NCI-H524 treated with DMSO at 0.1 percent for 48 hours (cell line): ENCODE data around the gene ATG2A.

ENCODE experiments used
- DNase-seq: peaks from one replicate; lab custom pipeline; 2025; lab: John Stamatoyannopoulos, UW

Gene ATG2A

DNA sequence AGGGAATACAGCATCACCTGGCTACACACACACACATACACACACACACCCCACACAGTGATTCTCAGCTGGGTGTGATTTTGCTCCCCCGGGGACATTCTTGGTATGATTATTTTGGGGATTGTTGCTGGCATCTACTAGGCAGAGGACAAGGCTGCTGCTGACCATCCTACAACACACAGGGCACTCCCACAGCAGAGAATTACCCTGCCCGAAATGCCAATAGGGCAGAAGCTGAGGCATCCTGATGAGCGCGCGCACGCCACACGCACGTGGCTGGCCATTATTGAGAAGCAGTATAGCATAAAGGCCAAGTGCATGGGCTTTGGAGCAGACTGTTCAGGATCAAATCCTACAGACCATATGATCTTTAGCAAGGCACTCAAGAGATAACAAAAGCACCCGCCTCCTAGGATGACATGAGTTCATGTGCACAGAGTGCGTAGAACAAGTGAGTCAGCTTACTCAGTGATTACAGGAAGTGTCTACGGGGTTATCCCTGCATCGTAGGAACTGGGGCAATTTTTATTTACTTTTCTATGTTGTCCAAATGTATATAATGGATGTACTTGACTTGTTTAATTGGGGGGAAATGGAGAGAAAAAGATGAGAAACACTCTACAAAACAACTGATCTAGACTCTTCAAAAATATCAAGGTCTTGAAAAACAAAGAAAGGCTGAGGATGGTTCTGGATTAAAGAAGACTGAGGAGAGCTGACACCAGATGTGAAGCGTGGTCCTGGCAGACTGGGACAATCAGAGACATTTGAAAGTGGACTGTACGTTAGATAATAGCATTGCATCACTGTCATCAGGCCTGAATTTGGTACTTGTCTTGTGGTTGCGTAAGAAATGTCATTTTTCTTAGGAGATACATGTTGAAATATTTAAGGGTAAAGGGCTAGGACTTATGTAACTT lies 31.4 kb downstream of the ATG2A start:
- DNase-seq = no peak

DNA sequence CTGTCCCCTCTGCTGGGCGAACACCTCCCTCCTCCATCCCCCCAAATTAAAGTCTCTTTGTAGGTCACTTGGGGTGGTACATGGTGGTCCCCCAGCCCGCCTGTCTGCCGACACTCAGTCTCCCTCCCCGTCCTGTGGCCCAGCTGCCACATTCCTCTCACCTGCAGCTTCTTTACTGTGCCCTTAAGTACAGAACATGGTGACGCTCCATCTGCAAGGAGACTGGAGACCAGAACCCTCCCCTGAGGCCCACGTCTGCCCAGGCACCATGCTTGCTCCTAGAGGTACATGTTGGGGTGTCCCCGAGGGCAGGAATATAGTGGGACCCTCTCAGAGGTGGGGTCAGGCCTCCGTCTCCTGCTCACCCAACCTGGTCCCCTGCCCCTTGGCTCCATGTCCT lies 33.0 kb downstream of the ATG2A start:
- no peak for DNase-seq

DNA sequence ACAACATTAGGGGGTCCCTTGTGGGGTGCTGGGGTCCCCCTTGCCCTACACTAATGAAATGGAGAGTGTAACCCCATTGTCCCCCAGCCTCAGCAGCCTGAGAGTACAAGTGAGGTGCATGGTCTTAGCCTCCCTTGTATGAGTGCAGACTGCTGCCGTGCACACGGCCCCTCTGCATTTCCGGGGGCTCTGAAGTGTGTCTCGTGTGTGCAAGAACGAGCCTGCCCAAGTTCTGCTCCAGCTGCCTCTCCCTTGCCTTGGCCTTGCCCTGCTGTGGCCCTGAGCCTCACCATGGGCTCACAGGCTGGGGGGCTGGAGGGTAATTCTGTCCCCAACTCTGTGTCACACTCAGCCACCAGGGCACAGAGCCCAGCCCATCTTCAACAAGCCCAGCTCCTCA lies 33.4 kb downstream of the ATG2A start:
- DNase-seq = no peak

- DNase-seq = no peak
These were observed 34.8 kb downstream of the ATG2A start for GRCh38 chr11:64882243-64882642.

- DNase-seq = no peak
These were observed 35.5 kb downstream of the ATG2A start for GRCh38 chr11:64881476-64881875.

DNA sequence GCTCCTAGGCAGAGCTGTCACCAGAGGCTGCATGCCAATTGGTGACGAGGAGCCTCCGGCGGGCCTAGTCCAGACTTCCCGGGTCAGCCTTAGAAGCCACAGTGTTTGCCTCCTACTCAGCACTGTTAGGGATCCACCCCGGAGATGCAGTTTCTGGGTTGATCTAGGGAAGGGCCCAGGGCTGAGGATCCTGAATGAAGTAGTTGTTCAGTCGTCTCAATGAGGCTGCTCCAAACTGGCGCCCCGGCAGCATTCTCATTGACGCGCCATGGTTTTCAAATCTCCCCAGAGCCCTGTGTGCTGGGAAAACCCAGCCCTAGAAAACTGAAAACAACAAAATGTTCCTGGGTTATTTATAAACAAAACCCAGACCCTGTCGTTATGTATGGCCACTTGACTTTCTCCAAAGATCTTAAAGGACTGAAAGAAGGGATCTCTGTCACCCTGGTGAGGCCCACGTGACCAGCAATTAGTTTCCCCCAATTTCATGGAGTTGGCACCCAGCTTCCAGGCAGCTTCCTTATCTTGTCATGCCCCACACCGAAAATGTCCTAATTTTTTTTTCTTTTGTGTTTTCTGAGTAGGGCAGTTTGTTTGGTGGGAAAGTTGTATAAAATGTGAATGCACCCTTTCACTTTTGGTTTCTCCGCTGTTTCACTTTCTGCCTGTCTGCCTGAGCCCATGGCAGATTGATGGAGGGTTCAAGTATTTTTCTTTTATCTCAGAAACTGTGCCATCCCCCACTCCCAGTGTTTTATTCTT lies 36.6 kb downstream of the ATG2A start:
- no peak for DNase-seq

DNA sequence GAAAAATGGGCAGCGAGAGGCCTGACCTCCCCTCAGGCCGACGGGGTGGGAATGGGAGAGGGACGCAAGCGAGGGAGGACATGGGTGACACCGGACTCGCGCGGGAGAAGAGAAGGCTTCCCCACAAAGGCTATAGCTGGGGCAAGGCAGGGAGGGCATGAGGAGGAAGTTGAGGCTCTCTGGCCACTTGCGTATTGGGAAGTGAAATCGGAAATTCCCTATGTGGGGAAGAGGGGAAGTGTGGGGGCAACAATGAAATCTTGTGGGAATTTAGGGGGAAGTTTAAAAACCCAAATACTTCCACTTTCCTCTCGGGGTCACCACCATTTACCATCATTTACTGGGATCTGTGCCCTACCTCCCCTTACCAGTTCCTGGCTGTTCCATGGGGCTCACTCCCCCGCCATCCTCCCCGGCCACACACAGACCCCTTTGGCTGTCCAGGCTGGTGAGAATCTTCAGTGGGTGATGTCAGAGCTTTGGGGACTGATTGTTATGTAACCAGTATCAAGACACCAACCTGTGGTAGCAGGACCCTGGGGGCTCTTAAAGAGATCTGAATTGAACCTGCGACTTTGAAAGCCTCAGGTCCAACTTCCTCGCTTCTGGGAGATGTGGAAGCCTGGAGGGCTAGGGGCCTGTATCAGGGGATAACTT lies 37.6 kb downstream of the ATG2A start:
- DNase-seq = no peak

- DNase-seq = peak; percentile 69
These were observed 38.3 kb downstream of the ATG2A start, which contains the start of gene EHD1 for GRCh38 chr11:64878494-64879243. Gene EHD1, minus strand, starts transcription at chr11:64878621. Its CDS starts 157 bp downstream, at chr11:64878464.

DNA sequence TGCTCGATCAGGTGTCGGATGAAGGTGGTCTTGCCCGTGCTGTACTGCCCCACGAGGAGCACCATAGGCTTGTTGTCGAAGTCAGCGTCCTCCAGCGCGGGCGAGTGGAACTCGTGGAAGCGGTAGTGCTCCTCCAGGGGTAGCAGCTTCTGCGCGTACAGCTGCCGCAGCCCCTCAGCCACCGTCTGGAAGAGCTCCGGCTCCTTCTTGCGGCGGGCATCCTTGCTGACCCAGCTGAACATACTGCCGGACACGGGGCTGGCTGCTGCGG lies 38.9 kb downstream of the ATG2A start:
- DNase-seq = no peak

- DNase-seq = no peak
These were observed 39.4 kb downstream of the ATG2A start for GRCh38 chr11:64877390-64878222.

GRCh38 chr11:64876835-64877341 lies 40.1 kb downstream of the ATG2A start:
- DNase-seq = no peak

DNA sequence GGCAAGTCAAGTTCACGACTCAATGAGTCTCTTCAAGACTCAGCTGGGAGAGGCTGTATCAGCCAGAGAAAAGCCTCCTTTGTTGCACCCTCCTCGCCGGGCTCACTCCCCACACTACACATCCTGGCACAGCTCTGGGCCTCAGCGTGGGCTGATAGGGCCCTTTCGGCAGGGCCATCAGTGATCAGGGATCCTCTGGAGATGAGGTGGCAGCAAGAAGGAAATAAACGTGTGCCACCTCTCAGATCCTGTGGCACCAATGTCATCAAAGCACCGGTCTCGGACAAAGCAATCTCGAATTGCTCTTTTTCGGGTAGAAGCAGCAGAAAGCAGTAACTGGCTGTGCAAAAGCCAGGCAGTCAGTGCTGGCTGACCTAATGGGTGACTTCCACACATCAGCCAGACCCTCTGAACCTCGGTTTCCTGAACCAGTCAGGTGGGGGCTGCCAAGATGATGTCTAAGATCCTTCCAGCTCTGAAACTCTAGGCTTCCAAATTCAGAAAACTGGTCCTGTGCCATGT lies 40.7 kb downstream of the ATG2A start:
- no peak for DNase-seq

DNA sequence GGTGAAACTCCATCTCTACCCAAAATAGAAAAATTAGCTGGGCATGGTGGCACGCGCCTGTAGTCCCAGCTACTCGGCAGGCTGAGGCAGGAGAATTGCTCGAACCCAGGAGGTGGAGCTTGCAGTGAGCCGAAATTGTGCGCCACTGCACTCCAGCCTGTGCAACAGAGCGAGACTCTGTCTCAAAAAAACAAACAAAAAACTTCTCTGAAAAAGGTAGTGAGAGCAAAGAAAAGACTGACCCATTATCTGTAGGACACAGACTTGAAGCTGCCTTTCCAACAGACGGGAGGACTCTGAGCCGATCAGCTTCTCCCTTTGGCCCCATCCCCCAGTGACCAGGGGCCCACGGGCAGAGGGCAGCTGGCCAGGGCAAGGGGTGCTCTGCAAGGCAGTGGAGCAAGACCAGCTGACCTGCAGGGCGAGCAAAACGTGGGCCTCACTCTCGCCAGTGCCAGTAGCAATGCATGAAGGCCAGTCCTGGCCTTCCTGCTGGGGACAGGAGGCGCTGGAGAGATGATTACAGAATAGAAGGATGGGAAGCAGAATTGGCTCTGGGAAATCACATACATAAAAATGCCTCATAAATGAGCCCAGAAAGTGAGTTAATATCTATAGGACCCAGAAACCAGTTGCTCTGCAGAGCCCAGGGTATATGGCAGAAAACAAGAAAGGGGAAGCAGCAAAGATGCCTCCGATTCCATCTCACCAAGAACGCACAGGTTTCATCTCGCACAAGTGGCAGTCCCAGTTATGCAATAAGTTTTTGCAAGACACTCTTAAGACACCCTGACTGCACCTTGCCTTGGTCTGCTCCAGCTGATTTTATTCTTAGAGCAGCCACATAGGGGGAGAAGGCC lies 41.4 kb downstream of the ATG2A start:
- DNase-seq = no peak

GRCh38 chr11:64874308-64875240 lies 42.4 kb downstream of the ATG2A start:
- DNase-seq = no peak

- no peak for DNase-seq
These were observed 44.1 kb downstream of the ATG2A start for GRCh38 chr11:64872790-64873488.

GRCh38 chr11:64871492-64871891 lies 45.5 kb downstream of the ATG2A start:
- DNase-seq = no peak

GRCh38 chr11:64870893-64871466 lies 46.0 kb downstream of the ATG2A start:
- DNase-seq = no peak
